ENCODE results near the gene DES. TPM values are rescaled to one million over a fixed set of nuclear protein-coding genes. Genes with fewer than 3 reads are reported as not detected.

The DES gene
- total and polyA plus RNA-seq, 2 of the 13 experiments (the other 11 are each of a cell fraction or from before 2014, with no cell fraction given): not detected

DNA sequence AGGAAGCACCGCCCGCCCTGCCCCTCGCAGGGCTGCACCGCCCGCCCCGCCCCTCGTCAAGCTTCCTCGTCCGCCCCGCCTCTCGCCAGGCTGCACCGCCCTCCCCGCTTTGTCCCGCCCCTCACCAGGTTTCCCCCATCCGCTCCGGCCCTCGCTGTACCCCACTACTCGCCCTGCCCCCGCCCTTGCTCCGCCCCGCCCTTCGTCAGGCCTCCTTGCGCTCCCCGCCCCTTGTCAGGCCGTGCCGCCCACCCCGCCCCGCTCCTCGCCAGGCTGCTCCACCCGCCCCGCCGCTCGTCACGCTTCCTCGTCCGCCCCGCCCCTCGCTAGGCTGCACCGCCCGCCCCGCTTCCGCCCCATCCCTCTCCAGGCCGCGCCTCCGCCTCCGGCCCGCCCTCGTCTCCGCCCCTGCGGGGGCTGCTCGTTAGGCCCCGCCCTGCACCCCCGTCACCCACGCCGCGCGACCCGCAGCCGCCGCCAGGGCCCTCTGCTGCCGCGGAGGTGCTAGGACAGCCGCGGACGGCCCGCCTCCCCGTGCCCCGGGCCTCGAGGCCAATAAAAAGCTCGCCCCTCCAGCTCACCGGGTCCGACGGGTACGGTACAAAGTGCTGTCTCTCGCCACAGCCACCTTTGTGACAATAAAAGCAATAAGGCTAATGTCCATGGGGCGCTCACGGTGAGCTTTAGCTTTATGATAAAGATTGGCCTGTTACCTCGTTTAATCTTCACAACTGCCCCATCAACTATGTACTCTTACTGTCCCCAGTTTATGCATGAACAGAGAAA is 29.9 kb upstream of the DES start (continued):
- TF ChIP-seq, protein P1, sequence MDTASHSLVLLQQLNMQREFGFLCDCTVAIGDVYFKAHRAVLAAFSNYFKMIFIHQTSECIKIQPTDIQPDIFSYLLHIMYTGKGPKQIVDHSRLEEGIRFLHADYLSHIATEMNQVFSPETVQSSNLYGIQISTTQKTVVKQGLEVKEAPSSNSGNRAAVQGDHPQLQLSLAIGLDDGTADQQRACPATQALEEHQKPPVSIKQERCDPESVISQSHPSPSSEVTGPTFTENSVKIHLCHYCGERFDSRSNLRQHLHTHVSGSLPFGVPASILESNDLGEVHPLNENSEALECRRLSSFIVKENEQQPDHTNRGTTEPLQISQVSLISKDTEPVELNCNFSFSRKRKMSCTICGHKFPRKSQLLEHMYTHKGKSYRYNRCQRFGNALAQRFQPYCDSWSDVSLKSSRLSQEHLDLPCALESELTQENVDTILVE (CRISPR knock-in tag; IDR thresholded peaks at IDR 0.05): peak; percentile 88
- TF ChIP-seq YEATS2 (CRISPR knock-in tag; IDR thresholded peaks at IDR 0.05; ENCODE audit: borderline replicate concordance) (no peak), ATF7 (IDR thresholded peaks at IDR 0.05) (no peak), ATF7 (CRISPR knock-in tag; IDR thresholded peaks at IDR 0.05) (no peak), ZNF607 (CRISPR knock-in tag; IDR thresholded peaks at IDR 0.05; ENCODE audit: borderline replicate concordance) (peak; percentile 59; the same call in 1 of the 2 replicates), ZNF121 (CRISPR knock-in tag; IDR thresholded peaks at IDR 0.05) (peak; percentile 66; the same call in 1 of the 2 replicates), NR3C1 (CRISPR knock-in tag; IDR thresholded peaks at IDR 0.05) (no peak), ZNF644 (CRISPR knock-in tag; IDR thresholded peaks at IDR 0.05; ENCODE audit: low read depth) (no peak), ZNF761 (CRISPR knock-in tag; conservative IDR thresholded peaks at IDR 0.05) (0 out of 2 replicates have a peak, but pooled peaks have one; percentile 32), MIER2 (CRISPR knock-in tag; IDR thresholded peaks at IDR 0.05) (0 out of 2 replicates have a peak, but pooled peaks have one; percentile 22), ZFAT (CRISPR knock-in tag; conservative IDR thresholded peaks at IDR 0.05) (no peak), ZSCAN21 (CRISPR knock-in tag; IDR thresholded peaks at IDR 0.05; ENCODE audit: borderline replicate concordance) (peak; percentile 34; the same call in 1 of the 2 replicates)
- TF ChIP-seq, protein P2, sequence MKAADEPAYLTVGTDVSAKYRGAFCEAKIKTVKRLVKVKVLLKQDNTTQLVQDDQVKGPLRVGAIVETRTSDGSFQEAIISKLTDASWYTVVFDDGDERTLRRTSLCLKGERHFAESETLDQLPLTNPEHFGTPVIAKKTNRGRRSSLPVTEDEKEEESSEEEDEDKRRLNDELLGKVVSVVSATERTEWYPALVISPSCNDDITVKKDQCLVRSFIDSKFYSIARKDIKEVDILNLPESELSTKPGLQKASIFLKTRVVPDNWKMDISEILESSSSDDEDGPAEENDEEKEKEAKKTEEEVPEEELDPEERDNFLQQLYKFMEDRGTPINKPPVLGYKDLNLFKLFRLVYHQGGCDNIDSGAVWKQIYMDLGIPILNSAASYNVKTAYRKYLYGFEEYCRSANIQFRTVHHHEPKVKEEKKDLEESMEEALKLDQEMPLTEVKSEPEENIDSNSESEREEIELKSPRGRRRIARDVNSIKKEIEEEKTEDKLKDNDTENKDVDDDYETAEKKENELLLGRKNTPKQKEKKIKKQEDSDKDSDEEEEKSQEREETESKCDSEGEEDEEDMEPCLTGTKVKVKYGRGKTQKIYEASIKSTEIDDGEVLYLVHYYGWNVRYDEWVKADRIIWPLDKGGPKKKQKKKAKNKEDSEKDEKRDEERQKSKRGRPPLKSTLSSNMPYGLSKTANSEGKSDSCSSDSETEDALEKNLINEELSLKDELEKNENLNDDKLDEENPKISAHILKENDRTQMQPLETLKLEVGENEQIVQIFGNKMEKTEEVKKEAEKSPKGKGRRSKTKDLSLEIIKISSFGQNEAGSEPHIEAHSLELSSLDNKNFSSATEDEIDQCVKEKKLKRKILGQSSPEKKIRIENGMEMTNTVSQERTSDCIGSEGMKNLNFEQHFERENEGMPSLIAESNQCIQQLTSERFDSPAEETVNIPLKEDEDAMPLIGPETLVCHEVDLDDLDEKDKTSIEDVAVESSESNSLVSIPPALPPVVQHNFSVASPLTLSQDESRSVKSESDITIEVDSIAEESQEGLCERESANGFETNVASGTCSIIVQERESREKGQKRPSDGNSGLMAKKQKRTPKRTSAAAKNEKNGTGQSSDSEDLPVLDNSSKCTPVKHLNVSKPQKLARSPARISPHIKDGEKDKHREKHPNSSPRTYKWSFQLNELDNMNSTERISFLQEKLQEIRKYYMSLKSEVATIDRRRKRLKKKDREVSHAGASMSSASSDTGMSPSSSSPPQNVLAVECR (CRISPR knock-in tag; IDR thresholded peaks at IDR 0.05; ENCODE audit: borderline replicate concordance): peak; percentile 74; the same call in 1 of the 2 replicates
- TF ChIP-seq, protein P3, sequence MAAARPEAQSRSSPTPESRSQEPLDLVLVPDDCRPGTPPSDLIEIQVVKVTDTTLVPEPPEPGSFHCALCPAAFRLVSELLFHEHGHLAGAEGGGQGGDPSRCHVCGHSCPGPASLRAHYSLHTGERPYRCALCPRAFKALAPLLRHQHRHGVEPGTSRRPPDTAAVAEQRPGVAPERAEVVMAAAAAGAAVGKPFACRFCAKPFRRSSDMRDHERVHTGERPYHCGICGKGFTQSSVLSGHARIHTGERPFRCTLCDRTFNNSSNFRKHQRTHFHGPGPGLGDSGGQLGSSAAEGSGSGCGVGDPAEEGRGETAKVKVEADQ (CRISPR knock-in tag; IDR thresholded peaks at IDR 0.05; ENCODE audit: borderline replicate concordance): peak; percentile 79; the same call in 1 of the 2 replicates
- TF ChIP-seq, protein P4, sequence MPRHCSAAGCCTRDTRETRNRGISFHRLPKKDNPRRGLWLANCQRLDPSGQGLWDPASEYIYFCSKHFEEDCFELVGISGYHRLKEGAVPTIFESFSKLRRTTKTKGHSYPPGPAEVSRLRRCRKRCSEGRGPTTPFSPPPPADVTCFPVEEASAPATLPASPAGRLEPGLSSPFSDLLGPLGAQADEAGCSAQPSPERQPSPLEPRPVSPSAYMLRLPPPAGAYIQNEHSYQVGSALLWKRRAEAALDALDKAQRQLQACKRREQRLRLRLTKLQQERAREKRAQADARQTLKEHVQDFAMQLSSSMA (CRISPR knock-in tag; IDR thresholded peaks at IDR 0.05): peak; percentile 82; the same call in 1 of the 2 replicates
- TF ChIP-seq, protein P5, sequence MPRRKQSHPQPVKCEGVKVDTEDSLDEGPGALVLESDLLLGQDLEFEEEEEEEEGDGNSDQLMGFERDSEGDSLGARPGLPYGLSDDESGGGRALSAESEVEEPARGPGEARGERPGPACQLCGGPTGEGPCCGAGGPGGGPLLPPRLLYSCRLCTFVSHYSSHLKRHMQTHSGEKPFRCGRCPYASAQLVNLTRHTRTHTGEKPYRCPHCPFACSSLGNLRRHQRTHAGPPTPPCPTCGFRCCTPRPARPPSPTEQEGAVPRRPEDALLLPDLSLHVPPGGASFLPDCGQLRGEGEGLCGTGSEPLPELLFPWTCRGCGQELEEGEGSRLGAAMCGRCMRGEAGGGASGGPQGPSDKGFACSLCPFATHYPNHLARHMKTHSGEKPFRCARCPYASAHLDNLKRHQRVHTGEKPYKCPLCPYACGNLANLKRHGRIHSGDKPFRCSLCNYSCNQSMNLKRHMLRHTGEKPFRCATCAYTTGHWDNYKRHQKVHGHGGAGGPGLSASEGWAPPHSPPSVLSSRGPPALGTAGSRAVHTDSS (CRISPR knock-in tag; conservative IDR thresholded peaks at IDR 0.05): no peak

Measured in HepG2 (cell line).